Raji (cell line): ENCODE data around the gene SULT2B1.
A peak's percentile ranks its signal among the peaks of the same experiment; 100 is the strongest.

Experiments
- POLR2A ChIP-seq: IDR thresholded peaks from 2 replicates; pipeline ENCODE4 v1.6.1; 2011; ENCODE audit warnings: low read depth, low read length, control low read depth; ENCODE audit not compliant: insufficient read depth

The SULT2B1 gene

DNA sequence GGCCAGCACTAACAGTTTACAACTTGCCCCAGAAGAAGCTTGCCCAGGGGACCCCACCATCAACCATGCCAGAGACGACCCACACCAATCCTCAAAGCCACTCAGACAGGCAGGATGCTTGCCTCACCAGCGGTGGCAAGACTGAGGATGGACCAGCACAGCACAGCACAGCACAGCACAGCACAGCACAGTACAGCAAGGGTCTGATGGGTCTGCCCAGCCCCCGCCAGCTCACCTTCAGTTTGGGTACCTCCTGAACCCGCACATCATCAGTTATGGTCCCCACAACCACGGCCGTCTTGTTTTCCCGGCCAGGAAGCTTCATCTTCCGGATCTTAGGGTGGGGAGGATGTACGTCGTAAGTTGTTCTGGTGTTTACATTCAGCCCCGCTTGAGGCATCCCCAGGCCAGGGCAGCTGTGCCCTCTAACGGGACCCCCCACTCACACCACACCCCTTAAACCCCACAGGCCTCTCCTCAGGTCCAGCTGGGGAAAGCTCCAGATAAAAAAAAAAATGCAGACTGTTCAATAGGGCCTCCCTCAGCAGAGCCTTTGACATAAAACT is 64.6 kb downstream of the SULT2B1 start:
- no peak for TF ChIP-seq POLR2A

DNA sequence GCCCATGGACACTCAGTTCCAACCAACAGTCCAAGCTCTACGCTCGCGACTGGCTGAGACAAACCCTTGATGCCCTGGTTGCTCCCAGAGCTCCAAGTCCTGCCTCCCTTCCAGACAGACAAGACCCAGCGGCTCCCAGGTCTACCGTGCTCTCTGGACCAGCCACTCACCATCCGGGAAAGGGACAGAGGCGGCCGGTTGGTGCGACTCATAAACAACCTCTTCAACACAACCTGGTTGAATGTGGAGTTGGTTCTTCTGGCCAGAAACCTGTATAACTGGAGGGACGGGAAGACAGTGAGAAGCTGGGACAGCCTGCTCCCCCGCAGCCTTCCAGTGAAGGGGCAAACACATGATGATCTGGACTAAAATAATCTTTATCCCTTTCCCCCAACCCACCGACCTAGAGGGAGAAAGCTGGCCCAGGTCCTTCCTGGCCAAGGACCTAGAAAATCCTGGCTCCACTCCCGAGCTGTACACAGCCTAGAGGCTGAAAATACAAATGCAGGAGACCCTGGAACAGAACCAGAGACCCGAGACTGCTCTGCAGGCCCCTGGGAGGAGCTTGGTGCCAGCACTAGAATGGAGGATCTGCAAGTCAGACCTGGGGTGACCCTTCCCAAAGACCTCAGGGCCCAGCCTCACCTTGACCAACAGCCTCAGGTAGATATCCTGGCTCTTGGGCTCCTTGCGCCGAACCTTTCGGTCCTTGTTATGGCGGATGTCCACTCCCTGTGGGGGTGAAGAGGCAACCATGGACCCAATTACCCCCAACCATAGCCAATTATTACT is 65.4 kb downstream of the SULT2B1 start:
- no peak for TF ChIP-seq POLR2A

DNA sequence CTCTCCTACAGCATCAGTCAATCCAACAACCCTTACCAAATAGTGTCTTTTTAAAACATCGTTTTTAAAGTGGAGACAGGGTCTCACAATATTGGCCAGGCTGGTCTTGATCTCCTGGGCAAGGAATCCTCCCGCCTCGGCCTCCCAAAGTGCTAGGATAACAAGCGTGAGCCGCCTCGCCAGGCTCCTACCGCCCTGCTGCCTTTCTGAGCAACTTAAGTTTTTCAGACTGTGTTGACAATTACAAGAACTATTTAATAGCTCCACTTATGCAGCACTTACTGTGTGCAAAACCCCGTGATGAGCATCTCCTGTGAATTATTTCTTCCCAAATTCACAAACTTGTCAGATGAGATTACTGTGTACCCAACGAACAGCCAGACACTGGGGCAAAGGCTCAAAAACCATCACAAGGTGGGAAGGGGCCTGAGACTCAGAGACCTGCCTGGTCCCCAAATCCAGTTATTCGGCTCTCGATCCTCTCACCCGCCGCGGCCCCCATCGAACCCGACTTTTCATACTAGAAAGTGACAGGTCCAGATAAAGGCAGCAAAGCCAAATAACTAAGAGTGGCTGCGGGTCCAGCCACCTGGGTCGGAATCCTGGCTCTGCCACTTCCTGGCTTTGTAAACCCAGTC is 66.4 kb downstream of the SULT2B1 start:
- no peak for TF ChIP-seq POLR2A

DNA sequence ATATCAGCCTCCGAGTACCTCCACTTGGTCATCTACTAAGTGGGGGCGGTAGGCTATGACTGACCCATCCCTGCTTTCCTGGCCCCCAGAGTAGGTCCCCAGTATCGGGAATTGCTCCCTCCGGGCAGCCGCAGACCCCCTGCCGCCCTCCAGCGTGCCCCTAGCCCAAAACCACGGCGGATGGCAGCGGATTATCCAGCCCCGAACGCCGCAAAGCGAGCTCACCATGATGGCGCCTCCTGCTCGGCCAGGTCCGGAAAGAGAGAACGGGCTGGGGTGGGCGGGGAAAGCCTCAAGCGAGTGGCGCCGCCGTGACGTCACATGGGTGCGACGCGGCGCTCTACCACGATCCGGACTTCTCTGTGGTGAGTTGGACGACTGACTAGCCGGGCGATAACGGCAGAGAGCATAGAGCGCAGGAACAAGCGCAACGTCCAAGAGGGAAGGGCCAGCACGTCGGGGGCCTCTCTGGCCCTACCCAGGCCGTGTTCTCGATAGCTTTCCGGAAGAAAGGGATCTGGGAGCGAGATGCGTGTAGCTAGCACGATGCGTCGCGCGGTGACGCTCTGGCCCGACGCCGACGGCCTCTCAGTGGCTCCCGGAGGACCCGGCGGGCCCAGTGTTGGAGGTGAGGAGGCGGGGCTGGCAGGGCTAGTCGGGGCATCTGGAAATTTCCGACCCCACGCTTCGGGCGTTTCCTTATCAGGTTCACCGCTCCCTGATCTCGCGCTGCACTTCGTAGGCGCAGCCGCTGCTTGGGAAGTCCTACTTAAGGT is 67.1 kb downstream of the SULT2B1 start, which contains the start of the genes RPL18 and SPHK2:
RPL18 (minus strand) TSS at position 263 of the 776 bp plus-strand sequence; CDS start at position 228, 35 bp downstream.
SPHK2 (plus strand) TSS at position 591 of the 776 bp plus-strand sequence. CDS start 1,009 bp downstream, outside the sequence.
- peak; percentile 83 for TF ChIP-seq POLR2A

DNA sequence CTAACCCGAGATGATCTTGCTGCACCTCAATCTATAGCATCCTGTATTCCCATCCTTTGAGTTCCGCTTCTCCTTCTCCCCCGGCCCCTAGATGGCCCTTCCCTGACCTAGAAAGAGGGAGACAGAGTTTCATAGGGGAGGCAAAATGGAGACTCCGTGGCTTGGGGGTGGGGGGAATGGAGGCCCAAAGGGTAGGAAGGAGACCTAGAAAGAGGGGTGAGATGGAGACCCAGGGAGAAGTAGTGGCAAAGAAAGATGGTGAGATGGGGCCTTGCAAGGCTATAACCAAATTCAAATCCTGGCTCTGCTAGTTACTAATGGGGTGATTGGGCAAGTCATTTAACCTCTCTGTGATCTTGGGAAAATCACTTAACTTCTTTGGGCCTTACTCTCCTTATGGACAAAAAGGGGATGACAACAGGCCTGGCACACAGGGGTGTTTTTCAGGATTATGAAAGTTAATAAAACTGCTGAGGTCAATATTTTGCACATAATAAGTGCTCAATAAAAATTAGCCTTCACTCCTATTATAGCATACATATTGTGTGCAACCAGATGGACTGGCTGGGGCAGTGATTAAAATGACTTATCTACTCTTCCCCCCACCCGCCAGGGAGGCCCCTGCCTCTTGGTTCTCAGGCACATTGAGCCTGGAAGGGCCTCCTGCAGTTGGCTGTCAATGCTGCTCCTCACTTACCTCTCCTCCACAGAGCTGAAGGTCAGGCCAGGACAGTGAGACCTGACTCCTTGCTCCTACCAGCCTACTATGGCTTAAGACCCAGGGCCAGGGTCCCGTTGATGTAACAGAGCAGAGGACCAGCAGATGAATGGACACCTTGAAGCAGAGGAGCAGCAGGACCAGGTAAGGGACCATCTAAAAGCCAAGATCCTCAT is 68.0 kb downstream of the SULT2B1 start:
- peak; percentile 6; the same call in 1 of the 2 replicates for TF ChIP-seq POLR2A

DNA sequence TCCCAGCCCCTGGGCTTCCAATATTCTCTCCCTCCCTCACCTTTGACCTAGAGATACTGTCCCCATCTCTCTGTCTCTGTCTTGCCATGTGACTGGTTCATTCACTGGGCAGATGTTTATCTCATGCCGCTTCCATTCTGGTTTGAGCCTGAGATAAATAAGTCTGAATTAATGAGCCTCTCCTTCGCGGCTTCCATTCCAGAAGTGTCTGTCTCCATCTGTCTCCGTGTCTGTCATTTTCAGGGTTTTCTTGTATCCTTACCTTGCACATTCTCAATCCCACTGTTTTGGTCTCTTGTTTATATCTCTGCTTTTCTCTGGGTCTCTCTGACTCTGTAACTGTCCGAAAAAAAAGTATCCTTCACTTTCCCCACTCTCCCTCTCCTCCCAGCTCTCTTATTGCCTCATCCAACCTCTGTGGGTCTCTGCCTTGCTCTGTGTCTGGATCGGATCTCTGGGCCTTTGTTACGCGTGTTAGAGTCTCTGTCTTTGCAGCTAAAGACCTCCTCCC is 71.6 kb downstream of the SULT2B1 start:
- no peak for TF ChIP-seq POLR2A

DNA sequence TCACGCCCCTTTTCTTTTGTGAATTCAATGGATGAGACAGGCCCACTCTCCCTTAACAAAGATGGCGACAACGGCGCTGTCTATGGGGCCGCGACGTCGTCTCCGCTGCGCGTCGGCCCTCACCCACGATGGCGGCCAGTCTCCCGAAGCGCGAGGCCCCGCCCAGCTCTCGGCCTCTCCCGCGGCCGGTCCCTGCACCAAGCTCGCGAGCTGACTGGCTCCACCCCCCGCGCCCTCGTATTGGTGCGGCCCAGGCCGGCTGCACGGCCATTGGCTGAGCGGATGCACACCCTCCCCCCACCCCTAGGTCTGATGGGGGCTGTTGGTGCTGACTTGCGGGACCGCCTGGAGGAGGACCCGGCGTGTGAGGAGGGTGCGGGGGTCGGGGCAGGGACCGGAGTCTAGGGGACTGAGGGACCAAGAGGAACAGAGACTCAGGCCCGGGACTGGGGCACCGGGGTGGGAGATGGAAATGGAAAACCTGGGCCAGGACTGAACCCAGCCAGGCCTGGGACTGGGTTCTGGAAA is 72.2 kb downstream of the SULT2B1 start:
- peak; percentile 43; the same call in 1 of the 2 replicates for TF ChIP-seq POLR2A

DNA sequence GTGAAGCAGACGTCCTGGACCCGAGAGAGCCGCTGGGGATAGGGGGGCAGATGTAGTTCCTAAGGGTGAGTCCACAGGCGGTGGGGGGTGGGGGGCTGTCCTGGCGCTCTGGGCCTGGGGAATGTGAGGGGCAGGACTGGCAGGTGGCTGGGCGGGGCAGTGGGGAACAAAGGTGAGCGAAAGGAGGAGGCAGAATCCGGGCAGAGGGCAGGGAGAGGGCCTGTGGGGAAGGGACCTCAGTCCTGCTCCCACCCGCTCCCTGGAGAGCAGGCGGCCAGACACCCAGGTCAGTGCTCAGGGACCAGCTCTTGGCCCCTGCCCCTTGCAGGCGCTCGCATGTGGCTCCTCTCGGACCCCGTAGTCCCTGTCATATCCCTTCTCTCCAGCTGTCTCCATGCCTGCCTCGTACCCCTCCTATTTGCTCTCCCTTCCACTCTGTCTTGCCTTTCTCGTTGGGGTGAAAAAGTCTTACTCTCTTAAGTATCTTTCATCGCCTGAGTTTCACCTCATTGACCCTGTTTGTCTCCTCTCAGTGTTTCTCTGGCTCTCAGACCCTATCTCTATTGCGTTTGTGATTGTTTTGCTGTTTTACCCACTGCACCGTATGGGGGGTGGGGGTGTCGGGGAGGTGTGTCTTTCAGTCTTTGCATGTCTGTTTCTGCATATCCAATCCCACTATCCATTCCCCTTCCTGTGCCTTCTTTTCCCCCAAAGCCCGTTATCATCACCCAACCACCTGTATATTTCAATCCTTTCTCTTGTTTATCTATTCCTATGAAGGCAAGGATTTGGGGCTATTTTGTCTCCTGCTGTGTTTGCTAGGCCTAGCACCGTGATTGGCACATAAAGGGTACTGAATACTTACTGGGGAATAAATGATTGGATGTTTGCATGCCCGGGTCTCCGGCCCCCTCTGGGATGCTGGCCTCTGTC is 73.1 kb downstream of the SULT2B1 start:
- no peak for TF ChIP-seq POLR2A

DNA sequence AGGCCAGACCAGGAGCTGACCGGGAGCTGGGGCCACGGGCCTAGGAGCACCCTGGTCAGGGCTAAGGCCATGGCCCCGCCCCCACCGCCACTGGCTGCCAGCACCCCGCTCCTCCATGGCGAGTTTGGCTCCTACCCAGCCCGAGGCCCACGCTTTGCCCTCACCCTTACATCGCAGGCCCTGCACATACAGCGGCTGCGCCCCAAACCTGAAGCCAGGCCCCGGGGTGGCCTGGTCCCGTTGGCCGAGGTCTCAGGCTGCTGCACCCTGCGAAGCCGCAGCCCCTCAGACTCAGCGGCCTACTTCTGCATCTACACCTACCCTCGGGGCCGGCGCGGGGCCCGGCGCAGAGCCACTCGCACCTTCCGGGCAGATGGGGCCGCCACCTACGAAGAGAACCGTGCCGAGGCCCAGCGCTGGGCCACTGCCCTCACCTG is 73.9 kb downstream of the SULT2B1 start:
- no peak for TF ChIP-seq POLR2A

DNA sequence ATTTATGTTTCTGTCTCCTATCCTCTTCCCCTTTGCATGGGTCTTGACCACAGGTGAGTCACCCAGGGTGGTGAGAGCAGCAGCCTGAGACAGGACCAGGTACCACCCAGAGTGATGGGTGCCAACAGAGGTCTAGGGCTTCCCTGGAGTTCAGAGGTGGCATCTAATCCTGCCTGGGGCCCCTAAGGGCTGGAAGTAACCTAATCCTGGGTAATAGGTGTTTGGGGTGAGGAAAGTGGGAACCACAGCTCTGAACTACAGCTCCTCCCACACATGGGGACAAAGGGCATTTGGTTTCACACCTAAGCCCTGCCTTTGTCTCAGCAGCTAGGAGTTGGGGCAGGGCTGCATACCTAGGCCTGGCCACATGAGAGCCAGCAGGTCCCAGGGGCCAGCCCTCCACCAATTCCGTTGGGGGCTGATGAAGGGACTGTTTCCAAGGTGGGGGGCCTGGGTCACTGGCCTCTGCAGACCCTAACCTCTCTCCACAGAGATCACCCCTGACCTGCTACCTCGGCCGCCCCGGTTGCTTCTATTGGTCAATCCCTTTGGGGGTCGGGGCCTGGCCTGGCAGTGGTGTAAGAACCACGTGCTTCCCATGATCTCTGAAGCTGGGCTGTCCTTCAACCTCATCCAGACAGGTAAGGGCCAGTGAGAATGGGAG is 75.4 kb downstream of the SULT2B1 start:
- TF ChIP-seq POLR2A: no peak

DNA sequence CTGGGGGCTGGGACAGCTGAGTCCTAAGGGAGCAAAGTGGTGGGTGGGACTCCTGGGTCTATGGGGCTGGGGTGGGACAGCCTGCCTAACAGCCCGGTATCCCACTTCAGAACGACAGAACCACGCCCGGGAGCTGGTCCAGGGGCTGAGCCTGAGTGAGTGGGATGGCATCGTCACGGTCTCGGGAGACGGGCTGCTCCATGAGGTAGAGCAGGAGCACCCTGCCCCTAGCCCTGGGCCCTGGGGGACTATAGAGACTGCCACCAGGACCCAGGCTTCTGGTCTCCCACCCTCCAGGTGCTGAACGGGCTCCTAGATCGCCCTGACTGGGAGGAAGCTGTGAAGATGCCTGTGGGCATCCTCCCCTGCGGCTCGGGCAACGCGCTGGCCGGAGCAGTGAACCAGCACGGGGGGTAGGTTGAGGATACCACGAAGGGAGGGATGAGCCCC is 75.9 kb downstream of the SULT2B1 start:
- TF ChIP-seq POLR2A: no peak
